ENCODE results near the gene ADK. TPM values are rescaled to one million over a fixed set of nuclear protein-coding genes. Genes with fewer than 3 reads are reported as not detected.
"Not testable (repeated sequence)": the region's sequence is repeated elsewhere in the genome, so short reads cannot be mapped to it uniquely, and the experiment has no call there.

Gene ADK
- total RNA-seq, 1 donor from 2014 or later = 31.9 TPM

GRCh38 chr10:74123081-74123480, 27.9 kb upstream of the ADK start:
- no peak overlapping the region for H3K4me3 Mint-ChIP-seq (ENCODE audit: unreplicated experiment)
- peak overlapping the region; percentile 41 for H3K27ac Mint-ChIP-seq (ENCODE audit: unreplicated experiment)
- H3K36me3 Mint-ChIP-seq (ENCODE audit: low read depth) = peaks cover 36% of the 10 kb centered on the region
- H3K27me3 Mint-ChIP-seq (ENCODE audit: low read depth) = no peaks in the 10 kb centered on the region
- no peak for DNase-seq (ENCODE audit: low spot score)
- H3K4me1 Mint-ChIP-seq (ENCODE audit: low read depth) = peaks cover 37% of the 10 kb centered on the region
- TF ChIP-seq CTCF (IDR thresholded peaks at IDR 0.05) = no peak
- no peaks in the 10 kb centered on the region for H3K9me3 Mint-ChIP-seq (ENCODE audit: low read depth)

DNA sequence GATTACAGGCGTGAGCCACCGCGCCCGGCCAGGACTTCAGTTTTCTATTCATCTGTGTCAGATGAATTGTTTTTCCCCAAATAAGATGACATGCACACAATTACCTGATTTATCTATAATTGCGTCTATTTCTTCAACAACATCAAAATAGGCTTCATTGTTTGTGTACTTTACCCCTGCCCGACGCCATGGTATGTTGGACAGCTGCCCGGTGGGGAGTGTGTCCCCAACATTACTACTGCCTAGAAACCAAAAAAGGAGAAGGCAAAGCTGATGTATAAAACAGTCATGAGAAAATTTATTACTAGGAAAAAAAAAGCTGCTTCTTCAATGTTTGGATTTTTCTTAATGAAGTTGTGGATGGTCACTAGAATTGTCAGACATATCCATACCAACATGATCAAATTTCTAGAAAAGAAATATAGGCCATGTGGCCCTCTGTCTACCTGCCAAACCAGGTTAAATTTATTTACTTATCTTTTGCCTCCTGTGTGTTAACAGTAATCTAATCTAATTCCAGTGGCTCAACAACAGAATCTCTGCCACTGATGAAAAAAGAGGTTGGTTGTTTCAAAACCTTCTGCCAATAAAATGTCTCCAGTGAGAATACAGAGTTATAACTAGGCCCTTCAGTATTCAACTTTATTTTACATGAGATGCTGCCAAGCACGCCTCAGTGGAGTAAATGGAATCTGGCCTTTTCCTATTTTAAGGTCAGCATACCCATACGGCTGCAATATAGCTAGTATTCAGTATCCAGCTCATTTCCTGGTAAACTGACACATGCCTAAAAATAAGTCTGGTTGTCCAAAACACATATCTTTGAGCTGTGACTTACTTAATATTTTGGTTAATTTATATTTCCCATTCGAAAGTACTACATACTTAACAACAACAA, 16.8 kb upstream of the ADK start:
- no peaks in the 10 kb centered on the region for H3K9me3 Mint-ChIP-seq (ENCODE audit: low read depth)
- TF ChIP-seq CTCF (IDR thresholded peaks at IDR 0.05) = no peak

DNA sequence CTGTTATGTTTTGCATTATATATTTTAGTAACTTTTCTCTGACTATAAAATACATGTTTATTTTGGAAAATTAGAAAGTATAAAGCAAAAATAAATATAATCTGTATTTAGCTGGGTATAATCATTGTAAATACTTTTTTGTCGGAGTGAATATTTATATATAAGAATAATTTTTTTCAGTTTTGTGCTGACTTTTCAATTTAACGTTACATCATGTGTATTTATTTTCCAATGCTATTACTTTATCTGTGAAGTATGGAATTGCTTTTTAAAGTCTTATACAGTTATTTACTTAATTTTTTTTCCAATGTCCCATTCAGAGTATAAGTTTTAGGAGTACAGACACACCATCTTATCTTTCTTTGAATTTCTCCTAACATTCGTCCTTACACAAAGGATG, 15.6 kb upstream of the ADK start:
- Mint-ChIP-seq H3K36me3 (ENCODE audit: low read depth) (peaks cover 19% of the 10 kb centered on the region), H3K9me3 (ENCODE audit: low read depth) (no peaks in the 10 kb centered on the region), H3K27ac (ENCODE audit: unreplicated experiment) (no peak overlapping the region), H3K4me1 (ENCODE audit: low read depth) (peaks cover 11% of the 10 kb centered on the region), H3K4me3 (ENCODE audit: unreplicated experiment) (no peak overlapping the region), H3K27me3 (ENCODE audit: low read depth) (no peaks in the 10 kb centered on the region)
- no peak for DNase-seq (ENCODE audit: low spot score)
- TF ChIP-seq CTCF (IDR thresholded peaks at IDR 0.05) = no peak

More for the DNA sequence above, 16.8 kb upstream of the ADK start:
- Mint-ChIP-seq H3K4me1 (ENCODE audit: low read depth) (peaks cover 11% of the 10 kb centered on the region), H3K27ac (ENCODE audit: unreplicated experiment) (peak overlapping the region; percentile 9), H3K36me3 (ENCODE audit: low read depth) (peaks cover 21% of the 10 kb centered on the region), H3K4me3 (ENCODE audit: unreplicated experiment) (no peak overlapping the region), H3K27me3 (ENCODE audit: low read depth) (no peaks in the 10 kb centered on the region)
- DNase-seq (ENCODE audit: low spot score) = no peak

- no peaks in the 10 kb centered on the region for H3K27me3 Mint-ChIP-seq (ENCODE audit: low read depth)
- peaks cover 15% of the 10 kb centered on the region for H3K36me3 Mint-ChIP-seq (ENCODE audit: low read depth)
- no peak for DNase-seq (ENCODE audit: low spot score)
- no peaks in the 10 kb centered on the region for H3K9me3 Mint-ChIP-seq (ENCODE audit: low read depth)
- no peak overlapping the region for H3K4me3 Mint-ChIP-seq (ENCODE audit: unreplicated experiment)
- no peak overlapping the region for H3K27ac Mint-ChIP-seq (ENCODE audit: unreplicated experiment)
- TF ChIP-seq CTCF (IDR thresholded peaks at IDR 0.05) = no peak
- peaks cover 11% of the 10 kb centered on the region for H3K4me1 Mint-ChIP-seq (ENCODE audit: low read depth)
These were observed 13.0 kb upstream of the ADK start for GRCh38 chr10:74137992-74138391.

DNA sequence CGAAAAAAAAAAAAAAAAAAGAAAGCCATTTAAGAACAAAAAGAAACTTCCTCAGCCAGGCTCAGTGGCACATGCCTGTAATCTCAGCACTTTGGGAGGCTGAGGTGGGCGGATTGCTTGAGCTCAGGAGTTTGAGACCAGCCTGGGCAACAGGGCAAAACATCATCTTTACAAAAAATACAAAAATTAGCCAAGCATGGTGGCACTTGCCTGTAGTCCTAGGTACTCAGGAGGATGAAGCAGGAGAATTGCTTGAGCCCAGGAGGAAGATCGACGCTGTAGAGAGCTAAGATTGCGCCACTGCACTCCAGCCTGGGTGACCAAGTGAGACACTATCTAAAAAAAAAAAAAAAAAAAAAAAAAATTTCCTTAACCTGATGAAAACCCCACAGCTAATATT, 12.4 kb upstream of the ADK start:
- not testable (repeated sequence) for H3K27ac Mint-ChIP-seq (ENCODE audit: unreplicated experiment); DNase-seq (ENCODE audit: low spot score); H3K27me3 Mint-ChIP-seq (ENCODE audit: low read depth); H3K9me3 Mint-ChIP-seq (ENCODE audit: low read depth); H3K4me3 Mint-ChIP-seq (ENCODE audit: unreplicated experiment)
- H3K36me3 Mint-ChIP-seq (ENCODE audit: low read depth) = peaks cover 15% of the 10 kb centered on the region
- peaks cover 11% of the 10 kb centered on the region for H3K4me1 Mint-ChIP-seq (ENCODE audit: low read depth)

GRCh38 chr10:74139981-74140380, 11.0 kb upstream of the ADK start:
- H3K27ac Mint-ChIP-seq (ENCODE audit: unreplicated experiment) = no peak overlapping the region
- no peaks in the 10 kb centered on the region for H3K9me3 Mint-ChIP-seq (ENCODE audit: low read depth)
- H3K4me1 Mint-ChIP-seq (ENCODE audit: low read depth) = peaks cover 6% of the 10 kb centered on the region
- no peak for DNase-seq (ENCODE audit: low spot score)
- H3K36me3 Mint-ChIP-seq (ENCODE audit: low read depth) = peaks cover 11% of the 10 kb centered on the region
- H3K4me3 Mint-ChIP-seq (ENCODE audit: unreplicated experiment) = no peak overlapping the region
- no peaks in the 10 kb centered on the region for H3K27me3 Mint-ChIP-seq (ENCODE audit: low read depth)
- TF ChIP-seq CTCF (IDR thresholded peaks at IDR 0.05) = no peak

Data from chondrocyte (in vitro differentiated cells).